HCT116 (cell line): ENCODE data around the gene PANX2.

Experiments used
- EGR1 ChIP-seq: IDR thresholded peaks from 2 replicates; pipeline ENCODE4 v1.6.1; 2012; ENCODE audit warnings: low read depth
- ELF1 ChIP-seq: IDR thresholded peaks from 2 replicates; pipeline ENCODE4 v1.6.1; 2012; ENCODE audit warnings: low read depth, borderline replicate concordance
- EZH2 ChIP-seq: fragments of 200-600 bp; sonication (generic); IDR thresholded peaks from 2 replicates; pipeline ENCODE4 v1.6.1; 2017; ENCODE audit warnings: antibody characterized with exemption, mixed run types
- EZH2phosphoT487 ChIP-seq: fragments of 200-600 bp; IDR thresholded peaks from 2 replicates; pipeline ENCODE4 v1.6.1; 2018; ENCODE audit warnings: antibody characterized with exemption, borderline replicate concordance
- POLR2A ChIP-seq: IDR thresholded peaks from 2 replicates; pipeline ENCODE4 v1.7.0; 2011; ENCODE audit warnings: borderline replicate concordance; ENCODE audit not compliant: insufficient read depth, insufficient read length; ENCODE audit errors: extremely low read depth
- POLR2AphosphoS5 ChIP-seq: IDR thresholded peaks from 2 replicates; pipeline ENCODE4 v1.6.1; 2011; ENCODE audit warnings: mild to moderate bottlenecking, low read depth, low read length, moderate library complexity
- RAD21 ChIP-seq: IDR thresholded peaks from 2 replicates; pipeline ENCODE4 v1.6.1; 2012; ENCODE audit warnings: low read depth, mild to moderate bottlenecking
- SIN3A ChIP-seq: IDR thresholded peaks from 2 replicates; pipeline ENCODE4 v1.6.1; 2012; ENCODE audit warnings: low read depth
- SP1 ChIP-seq: IDR thresholded peaks from 2 replicates; pipeline ENCODE4 v1.6.1; 2012; ENCODE audit warnings: low read depth
- TF ChIP-seq, protein P1 (sequence below), 3 experiments: fragments of 200-600 bp in 1 of 3; sonication (generic) in 1 of 3; IDR thresholded peaks in 2 of 3; conservative IDR thresholded peaks in 1 of 3; 2 replicates each; pipeline ENCODE4 v1.5.1; 2012 to 2017; ENCODE audit warnings: low read depth in 2 of 3, low read length in 2 of 3, antibody characterized with exemption in 1 of 3, borderline replicate concordance in 1 of 3, control low read depth in 1 of 3, mild to moderate bottlenecking in 1 of 3, mixed read lengths in 1 of 3, mixed run types in 1 of 3, moderate library complexity in 1 of 3; ENCODE audit not compliant: insufficient read depth in 1 of 3
- TF ChIP-seq, protein P2 (sequence below): IDR thresholded peaks from 2 replicates; pipeline ENCODE4 v1.6.1; 2012; ENCODE audit warnings: low read depth

DNA sequence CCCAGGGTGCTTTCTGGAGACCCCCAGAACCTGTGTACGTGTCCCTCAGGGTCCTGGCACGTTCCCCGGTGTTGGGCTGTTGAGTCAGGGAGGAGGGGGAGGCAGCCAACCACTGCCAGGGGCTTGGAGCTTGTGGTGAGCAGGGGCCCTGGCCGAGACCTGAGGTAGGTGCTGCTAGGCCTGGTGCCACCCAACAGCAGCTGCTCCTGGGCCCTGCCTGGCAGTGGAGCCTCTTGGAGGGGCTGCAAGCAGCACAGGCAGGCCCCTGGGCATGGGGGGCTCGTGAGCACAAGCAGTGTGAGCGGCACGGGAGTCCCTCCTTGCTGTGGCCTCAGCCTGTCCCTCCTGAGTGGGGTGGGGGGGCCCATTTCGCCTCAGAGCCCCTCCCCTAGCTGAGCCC is 23.1 kb downstream of the PANX2 start:
- TF ChIP-seq, protein P1, sequence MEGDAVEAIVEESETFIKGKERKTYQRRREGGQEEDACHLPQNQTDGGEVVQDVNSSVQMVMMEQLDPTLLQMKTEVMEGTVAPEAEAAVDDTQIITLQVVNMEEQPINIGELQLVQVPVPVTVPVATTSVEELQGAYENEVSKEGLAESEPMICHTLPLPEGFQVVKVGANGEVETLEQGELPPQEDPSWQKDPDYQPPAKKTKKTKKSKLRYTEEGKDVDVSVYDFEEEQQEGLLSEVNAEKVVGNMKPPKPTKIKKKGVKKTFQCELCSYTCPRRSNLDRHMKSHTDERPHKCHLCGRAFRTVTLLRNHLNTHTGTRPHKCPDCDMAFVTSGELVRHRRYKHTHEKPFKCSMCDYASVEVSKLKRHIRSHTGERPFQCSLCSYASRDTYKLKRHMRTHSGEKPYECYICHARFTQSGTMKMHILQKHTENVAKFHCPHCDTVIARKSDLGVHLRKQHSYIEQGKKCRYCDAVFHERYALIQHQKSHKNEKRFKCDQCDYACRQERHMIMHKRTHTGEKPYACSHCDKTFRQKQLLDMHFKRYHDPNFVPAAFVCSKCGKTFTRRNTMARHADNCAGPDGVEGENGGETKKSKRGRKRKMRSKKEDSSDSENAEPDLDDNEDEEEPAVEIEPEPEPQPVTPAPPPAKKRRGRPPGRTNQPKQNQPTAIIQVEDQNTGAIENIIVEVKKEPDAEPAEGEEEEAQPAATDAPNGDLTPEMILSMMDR (IDR thresholded peaks at IDR 0.05 in 2 of 3, conservative IDR thresholded peaks at IDR 0.05 in 1 of 3; ENCODE audit: borderline replicate concordance in 1 of 3, insufficient read depth in 1 of 3, low read depth in 2 of 3, low read length in 2 of 3): no peak
- TF ChIP-seq EZH2 (no peak), SIN3A (no peak), POLR2AphosphoS5 (no peak), SP1 (no peak), EZH2phosphoT487 (no peak), POLR2A (no peak), ELF1 (no peak), EGR1 (no peak), RAD21 (no peak)
- TF ChIP-seq, protein P2, sequence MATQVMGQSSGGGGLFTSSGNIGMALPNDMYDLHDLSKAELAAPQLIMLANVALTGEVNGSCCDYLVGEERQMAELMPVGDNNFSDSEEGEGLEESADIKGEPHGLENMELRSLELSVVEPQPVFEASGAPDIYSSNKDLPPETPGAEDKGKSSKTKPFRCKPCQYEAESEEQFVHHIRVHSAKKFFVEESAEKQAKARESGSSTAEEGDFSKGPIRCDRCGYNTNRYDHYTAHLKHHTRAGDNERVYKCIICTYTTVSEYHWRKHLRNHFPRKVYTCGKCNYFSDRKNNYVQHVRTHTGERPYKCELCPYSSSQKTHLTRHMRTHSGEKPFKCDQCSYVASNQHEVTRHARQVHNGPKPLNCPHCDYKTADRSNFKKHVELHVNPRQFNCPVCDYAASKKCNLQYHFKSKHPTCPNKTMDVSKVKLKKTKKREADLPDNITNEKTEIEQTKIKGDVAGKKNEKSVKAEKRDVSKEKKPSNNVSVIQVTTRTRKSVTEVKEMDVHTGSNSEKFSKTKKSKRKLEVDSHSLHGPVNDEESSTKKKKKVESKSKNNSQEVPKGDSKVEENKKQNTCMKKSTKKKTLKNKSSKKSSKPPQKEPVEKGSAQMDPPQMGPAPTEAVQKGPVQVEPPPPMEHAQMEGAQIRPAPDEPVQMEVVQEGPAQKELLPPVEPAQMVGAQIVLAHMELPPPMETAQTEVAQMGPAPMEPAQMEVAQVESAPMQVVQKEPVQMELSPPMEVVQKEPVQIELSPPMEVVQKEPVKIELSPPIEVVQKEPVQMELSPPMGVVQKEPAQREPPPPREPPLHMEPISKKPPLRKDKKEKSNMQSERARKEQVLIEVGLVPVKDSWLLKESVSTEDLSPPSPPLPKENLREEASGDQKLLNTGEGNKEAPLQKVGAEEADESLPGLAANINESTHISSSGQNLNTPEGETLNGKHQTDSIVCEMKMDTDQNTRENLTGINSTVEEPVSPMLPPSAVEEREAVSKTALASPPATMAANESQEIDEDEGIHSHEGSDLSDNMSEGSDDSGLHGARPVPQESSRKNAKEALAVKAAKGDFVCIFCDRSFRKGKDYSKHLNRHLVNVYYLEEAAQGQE: no peak
